ENCODE results near the gene TP53INP2.
"Not testable (repeated sequence)": the region's sequence is repeated elsewhere in the genome, so short reads cannot be mapped to it uniquely, and the experiment has no call there.

Gene TP53INP2

GRCh38 chr20:34722560-34722959, 18.4 kb downstream of the TP53INP2 start:
- DNase-seq (ENCODE audit: low read depth in 2 of 2), result not testable (repeated sequence)

DNA sequence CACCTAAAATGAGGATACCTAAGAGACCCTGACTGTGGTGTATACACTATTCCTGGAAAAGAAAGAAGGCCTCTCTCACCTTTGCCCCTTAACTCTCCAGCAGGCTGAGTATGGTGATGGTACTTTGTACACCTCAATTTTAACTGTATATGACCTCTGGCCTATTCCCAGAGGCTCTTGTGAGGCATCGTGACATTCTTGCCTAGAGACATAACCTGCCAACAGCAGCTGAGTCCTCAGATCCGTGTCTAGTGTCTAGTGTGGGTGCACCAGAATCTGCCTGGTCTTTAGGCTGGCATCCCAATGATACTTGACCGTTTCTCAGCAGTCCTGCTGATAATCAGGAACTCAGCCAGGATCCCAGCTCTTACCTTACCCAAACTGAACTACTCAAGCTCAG, 20.0 kb downstream of the TP53INP2 start:
- DNase-seq (ENCODE audit: low read depth in 2 of 2), result no peak

DNA sequence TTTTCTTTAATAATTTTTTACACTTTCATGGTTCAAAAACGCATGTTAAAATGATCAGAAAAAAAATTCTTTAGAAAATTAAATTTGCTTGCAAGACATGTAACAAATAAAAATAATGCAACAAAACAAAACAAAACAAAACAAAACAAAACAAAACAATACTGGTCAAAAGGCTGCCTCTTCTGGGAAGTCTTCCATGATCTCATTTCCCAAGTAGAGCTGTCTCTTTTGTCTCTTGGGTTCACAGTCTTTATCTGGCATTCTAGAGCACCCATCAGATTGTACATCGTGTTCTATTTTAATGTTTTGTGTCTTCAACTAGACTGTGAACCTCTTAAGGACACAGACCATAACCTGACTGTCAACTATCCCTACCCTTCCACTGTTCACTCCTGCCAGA, 25.3 kb downstream of the TP53INP2 start:
- no peak for DNase-seq (ENCODE audit: low read depth in 2 of 2)

- DNase-seq (ENCODE audit: low read depth in 2 of 2), result no peak
These were observed 28.4 kb downstream of the TP53INP2 start for GRCh38 chr20:34732523-34732922.

GRCh38 chr20:34736106-34736735, 32.1 kb downstream of the TP53INP2 start:
- no peak for DNase-seq (ENCODE audit: low read depth in 2 of 2)

DNA sequence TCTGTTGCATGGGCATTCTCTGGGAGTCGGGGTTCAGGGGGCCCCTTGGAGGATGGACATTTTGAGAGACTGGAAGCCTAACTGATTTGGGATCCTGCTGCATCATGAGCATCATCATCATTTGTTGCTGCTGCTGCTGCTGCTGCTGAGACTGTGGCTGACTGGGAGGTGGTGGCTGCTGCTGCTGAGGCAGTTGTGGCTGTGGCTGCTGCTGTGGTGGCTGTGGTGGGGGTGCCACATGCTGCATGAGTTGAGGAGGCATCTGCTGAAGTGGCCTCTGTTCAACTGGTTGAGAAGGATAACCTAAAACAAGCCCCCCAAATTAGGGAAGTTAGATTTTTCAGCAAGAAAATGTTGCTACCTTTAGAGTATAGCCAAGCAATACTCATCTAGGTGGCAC, 38.9 kb downstream of the TP53INP2 start:
- no peak for DNase-seq (ENCODE audit: low read depth in 2 of 2)

- DNase-seq (ENCODE audit: low read depth in 2 of 2), result no peak
These were observed 40.2 kb downstream of the TP53INP2 start for GRCh38 chr20:34744340-34744739.

DNA sequence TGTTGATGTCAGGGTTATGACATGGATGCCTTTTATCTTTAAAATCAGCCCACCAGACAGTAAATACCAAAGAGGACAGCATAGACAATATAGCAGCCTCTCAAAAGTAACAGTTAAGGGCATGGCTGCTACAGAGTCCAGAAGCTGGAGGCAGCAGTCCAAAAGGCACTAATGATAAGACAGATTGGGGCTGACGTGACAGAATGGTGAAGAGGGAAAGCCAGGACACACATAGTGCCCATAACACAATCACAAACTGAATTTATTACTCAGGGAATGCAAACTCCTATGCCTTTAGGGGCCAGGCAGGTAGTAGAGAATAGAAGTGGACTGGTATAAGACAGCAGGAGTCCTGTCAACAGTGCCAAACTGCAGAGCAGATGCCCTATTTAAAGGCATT, 40.7 kb downstream of the TP53INP2 start:
- DNase-seq (ENCODE audit: low read depth in 2 of 2), result no peak

DNA sequence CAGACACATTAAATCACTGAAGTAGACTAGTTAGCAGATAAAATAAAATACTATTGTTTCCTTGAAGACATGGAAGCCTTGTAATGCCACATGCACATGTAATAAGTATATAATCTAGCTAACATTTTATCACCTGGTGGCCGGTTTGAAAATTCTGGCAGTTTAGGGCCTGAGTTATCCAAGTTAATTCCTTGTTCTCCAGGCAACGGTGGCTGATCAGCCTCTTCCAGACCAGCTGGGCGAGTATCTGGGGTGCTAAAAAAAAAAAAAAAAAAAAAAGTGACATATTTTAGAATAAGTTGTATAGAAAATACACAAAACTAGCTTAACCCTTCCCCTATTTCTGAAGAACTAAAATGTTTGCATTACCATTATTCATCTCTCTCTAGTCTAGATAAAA, 42.5 kb downstream of the TP53INP2 start:
- no peak for DNase-seq (ENCODE audit: low read depth in 2 of 2)

DNA sequence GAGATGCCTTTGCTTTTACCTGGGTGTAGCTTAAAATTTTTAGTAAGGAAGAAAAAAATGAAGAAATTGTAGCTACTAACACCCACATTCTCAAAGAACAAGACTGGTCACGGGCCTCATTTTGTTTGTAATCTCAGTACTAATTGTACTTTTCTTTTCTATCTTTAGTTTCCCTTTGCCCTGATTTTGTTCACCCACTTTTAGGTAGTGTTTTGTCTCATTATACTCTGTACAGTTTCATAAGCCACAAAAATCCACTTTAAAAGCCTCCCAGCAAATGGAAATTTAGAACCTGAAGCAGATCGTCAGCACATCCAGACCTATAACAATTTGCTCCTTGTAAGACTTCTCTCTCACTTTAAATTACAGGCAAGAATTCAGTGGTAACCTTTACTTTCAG, 43.3 kb downstream of the TP53INP2 start:
- no peak for DNase-seq (ENCODE audit: low read depth in 2 of 2)

- DNase-seq (ENCODE audit: low read depth in 2 of 2), result no peak
These were observed 44.6 kb downstream of the TP53INP2 start for GRCh38 chr20:34748709-34749108.

GRCh38 chr20:34750484-34750883, 46.3 kb downstream of the TP53INP2 start:
- no peak for DNase-seq (ENCODE audit: low read depth in 2 of 2)

DNA sequence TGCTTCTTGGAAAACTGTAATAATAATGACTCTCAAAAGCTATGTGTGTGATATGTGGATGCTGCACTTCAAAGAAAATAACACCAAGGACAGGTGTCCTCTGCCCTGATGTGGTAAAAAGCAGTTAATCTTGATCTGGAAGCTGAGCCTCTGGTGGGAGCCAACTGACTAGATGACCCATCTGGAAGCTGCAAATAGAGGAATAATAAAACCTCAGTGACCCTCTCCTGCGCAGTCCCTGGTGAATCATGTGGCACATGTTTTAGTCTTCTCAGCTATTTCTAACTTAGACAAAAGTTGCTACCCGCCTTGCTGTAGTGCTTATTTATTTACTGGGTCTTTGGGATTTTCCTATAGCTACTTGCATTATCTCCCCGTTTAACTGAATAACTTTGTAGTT, 47.3 kb downstream of the TP53INP2 start:
- DNase-seq (ENCODE audit: low read depth in 2 of 2), result no peak

DNA sequence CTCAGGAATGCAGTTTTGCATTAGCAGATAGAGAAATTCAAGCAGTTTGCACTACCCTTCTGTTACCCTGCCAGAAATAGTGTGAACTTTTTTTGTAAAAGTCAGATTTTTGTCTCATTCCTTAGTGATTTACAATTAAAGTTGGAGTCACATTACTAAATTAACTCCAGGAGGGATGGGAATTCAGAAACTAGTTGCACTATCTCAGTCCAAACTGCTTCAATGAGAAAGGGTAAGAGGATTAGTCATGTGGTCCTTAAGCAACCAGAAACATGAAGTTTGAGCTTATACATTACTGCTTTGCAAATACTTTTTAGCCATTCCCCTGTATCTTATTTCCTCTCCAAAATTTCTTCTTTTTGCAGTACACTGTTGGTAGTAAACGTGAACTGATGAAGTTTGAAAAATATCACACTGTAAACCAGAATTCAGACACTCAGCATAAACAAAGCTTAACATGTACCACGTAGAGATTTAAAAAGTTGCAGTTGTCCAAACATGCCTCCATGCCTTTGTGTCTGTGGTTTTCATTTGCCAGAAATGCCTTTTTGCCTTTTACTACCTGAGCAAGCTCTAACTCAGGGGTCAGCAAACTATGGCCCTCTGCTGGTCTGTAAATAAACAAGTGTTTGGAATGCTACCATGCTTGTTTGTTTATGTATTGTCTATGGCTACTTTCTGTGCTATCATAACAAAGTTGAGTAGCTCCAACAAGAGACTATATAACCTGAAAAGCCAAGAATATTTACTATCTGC, 49.7 kb downstream of the TP53INP2 start:
- no peak for DNase-seq (ENCODE audit: low read depth in 2 of 2)

DNA sequence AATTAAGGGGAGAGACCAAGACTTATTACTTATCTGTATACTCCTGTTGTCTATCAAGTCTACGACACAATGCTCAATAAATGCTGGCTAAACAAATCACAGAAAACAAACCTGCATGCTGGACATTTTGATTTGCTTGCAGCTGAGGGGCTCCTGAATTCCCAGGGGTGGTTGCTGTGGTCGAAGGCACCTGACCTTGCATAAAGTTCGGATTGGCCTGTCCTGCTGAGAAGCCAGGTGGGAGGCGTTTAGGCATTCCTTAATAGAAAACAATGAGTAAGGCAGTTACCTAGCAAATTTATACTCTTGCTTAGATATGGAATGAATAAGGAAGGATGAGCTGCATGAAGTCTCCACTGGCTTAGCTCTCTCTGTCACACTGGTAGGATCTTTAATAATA, 50.5 kb downstream of the TP53INP2 start:
- DNase-seq (ENCODE audit: low read depth in 2 of 2), result no peak

DNA sequence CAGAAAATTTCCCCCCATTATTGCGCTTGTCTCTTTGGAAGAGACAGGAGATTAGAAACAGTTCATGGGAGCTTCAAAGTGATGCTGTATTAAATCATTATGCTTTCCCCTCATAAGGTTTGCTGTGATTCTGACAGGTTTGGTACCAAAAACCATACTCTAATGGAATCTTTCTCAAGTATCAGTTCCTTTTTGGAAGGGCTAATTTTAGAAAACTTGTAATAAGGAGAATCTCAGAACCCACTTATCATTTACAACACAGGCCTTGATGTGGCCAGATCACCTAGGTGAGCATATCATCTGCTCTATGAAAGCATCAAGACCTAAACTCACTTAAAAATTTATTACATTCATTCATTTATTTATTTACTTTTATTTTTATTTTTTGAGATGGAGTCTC, 51.2 kb downstream of the TP53INP2 start:
- DNase-seq (ENCODE audit: low read depth in 2 of 2), result no peak

DNA sequence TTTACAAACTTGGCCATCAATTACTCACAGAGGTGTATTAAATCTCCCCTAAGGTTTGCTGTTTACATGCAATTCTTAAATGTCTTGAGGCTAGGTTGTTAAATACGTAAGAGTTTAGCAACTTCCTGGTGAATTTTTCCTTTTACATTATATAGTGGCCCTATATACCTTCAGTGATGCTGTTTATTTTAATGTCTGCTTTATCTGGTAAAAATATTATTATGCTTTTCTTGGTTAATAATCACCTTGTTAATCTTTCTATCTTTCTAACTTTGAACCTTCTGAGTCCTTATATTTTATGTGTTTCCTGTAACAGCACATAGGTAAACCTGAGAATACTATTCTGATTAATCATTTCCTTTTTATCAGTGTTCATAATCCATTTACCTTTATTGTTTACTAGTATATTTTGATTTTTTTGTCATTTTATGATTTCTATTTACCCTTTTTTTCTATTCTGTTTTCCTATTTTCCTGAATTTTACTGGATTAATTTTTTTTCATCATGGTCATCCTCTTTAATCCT, 57.9 kb downstream of the TP53INP2 start:
- no peak for DNase-seq (ENCODE audit: low read depth in 2 of 2)
